GM21786 (cell line): Measurements from ENCODE around the gene TTC39B.

Experiments
- ATAC-seq: cut with Tn5 transposase; IDR thresholded peaks from one replicate; pipeline ENCODE4 v1.9.1; 2021; ENCODE audit not compliant: unreplicated experiment

Gene TTC39B

DNA sequence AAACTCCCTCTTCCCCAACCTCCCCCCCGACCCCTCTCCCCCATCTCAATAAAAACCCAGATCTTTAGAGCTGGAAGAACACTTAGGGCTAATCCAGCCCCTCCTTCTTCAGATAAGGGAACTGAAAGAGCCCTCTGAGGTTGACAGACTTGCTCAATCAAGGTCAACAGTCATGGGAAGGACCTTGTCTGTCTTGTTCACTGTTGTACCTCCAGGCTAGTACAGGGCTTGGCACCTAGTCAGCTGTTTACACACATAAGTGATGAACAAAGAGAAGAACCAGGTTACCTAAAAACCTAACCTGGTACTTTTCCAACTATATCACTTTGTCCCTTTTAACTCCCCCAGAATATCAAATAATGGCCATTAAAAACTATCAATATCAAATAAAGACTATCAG is 2.4 kb downstream of the TTC39B start:
- peak; percentile 24 for ATAC-seq

DNA sequence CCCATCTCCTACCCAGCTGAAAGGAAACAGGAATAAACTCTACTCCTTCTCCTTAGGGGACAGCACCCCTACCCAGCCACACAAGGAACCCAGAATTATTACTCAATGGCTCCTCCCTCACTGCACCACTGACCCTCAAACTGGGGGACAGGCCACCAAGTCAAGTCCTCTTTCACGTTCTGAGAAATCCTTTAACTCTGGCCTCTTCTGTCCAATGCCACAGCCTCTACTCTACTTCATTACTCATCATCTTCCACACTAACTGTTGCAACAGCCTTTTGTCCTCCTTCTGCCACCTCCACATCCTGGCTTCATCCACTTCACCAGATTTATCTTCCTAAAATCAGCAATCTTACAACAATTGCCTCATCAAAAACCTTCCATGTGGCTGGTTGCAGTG is 6.8 kb downstream of the TTC39B start:
- ATAC-seq: no peak

DNA sequence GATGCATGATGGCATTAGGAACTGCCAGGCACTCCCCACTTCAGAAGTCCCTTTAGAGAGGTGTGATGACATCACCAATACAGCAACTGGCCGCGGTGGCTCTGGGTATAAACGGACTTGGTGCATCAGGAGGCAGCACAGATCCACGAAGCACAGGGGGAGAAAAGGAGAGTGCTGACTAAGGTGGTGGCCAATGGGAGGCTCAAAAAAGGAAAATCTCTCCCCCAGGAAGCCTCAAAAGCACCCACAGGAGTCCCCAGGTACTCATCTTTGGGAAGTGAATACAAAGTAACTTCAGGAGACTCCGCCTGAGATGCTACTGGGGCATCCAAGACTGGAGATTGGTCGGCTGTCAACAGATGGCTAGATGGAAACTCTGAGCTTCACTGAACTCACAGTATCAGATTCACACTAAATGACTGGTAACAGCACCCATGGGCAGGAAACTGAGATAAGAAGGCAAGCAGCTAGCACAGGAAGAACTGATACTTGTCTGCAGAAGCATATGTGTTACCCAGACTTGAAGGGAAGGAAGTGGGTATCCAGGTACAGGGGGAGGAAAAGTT is 7.6 kb downstream of the TTC39B start:
- ATAC-seq: peak; percentile 88

DNA sequence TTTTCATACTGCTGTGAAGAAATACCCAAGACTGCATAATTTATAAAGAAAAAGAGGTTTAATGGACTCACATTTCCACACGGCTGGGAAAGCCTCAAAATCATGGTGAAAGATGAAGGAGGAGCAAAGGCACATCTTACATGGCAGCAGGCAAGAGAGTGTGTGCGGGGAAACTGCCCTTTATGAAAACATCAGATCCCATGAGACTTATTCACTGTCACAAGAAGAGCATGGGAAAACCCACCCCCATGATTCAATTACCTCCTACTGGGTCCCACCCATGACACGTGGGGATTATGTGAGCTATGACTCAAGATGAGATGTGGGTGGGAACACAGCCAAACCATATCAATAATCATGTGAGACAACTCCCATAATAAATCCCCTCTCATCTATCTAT is 8.7 kb downstream of the TTC39B start:
- no peak for ATAC-seq

DNA sequence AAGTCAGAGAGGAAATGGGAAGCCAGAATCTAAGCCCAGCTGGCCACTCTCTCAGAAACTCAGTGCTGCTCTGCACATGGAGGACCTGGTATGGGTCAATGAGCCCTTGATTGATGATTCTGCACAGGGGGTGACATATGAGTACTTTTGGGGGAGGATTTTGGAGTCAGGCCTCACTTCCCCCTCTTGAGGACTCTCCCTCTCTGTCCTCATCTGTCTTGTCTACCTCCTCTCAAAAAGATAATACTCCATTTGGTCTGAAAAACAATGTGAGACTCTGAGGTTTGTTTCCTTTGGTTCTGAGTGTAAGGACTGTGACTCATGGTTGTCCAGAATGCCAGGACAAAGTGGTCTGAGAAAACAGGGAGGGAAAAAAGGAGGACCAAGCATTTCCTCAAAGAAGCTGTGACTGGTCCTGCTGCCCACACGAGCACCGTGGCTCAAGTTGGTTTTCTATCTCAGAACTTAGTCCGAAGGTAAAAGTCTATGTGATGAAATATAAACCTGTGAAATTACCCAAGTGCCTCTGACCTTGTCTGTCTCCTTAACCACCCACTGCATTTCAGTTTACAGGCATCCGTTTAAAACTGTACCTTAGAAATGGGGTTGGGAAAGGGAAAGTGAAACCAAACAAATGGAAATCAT is 11.1 kb downstream of the TTC39B start:
- ATAC-seq: peak; percentile 25

DNA sequence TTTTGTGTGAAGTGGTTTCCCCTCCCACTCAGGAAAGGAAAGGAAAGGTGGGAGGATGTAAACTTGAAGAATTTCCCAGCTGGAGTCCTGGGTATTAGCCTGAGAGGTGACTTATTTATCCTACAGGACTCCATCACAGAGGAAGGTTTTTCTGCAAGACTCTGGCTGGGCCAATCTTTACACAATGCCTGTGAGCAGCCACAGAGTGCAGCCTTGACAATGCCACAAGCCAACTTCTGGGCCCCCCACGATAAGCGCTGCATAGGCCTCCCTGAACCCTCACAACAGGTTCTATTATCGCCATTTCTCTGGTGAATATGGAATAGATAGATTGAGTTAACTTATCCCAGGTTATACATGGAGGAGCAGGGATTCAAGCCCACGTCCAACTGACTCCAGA is 12.4 kb downstream of the TTC39B start:
- no peak for ATAC-seq

DNA sequence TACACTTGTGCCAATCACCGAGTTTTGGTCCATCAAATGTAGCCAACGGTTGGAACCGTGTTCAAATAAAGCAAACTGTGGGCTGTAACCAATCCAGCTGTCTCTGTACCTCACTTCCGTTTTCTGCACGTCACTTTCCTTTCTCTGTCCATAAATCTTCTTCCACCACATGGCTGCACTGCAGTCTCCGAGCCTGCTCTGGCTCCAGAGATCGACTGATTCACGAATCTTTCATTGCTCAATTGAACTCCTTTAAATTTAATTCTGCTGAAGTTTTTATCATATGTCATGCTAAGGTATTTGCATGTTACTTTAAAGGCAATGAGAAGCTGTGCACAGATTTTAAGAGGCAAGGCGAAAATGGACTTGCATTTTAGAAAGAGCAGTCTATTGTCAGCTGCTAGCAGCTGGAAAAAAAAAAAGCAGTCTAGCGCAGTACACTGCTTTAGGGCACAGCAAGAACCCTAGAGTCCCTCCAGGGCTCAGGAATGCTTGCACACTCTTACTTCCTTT is 13.2 kb downstream of the TTC39B start:
- no peak for ATAC-seq

DNA sequence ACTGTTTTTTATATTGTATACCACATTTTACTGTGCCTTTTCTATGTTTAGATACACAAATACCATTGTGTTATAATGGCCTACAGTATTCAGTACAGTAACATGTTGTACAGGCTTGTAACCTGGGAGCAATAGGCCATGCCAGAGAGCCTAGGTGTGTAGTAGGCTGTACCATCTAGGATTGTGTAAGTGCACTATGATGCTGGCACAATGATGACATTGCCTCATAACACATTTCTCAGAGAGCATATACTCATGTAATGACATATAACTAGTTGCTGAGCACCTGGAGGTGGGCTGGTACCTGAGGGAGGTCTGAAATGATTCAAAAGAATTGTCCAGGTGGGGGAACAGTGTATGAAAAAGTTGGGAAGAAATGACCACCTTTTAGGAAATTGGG is 13.9 kb downstream of the TTC39B start:
- ATAC-seq: no peak

DNA sequence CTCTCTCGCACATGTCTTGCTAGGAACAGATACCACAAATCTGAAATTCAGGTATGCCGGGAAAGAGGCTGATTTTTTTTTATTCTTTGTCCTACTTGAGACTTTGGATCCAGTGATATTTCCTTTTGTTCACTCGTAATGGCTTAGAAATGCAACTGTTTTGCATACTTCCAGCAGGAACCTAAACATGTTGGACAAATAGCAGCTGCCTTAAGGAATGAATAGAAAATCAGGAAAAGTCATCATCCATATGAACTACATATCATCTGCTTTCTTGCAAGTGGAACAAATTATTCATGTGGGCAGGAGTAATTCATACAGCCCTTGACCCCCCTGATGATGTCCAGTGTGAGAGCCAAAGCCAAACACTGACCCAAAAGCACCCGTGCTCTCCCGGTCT is 17.4 kb downstream of the TTC39B start:
- no peak for ATAC-seq

DNA sequence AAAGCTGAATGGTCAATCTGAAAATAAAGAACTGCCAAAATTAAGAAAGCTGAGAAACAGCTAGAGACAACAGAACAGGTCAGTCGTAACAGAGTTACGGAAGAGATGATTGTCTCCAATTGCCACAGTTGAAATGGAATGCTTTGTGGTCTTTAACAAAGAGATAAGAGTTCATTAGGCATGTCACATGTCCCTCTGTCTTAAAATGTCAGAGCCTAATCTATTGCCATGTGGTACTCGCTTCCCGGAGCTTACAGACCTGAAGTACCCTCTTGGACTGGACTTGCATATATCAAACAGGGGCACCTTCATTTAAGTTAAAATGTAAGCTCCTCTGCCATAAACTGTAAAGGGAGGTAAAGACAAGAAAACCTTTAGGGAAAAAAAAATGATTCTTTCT is 19.7 kb downstream of the TTC39B start:
- no peak for ATAC-seq

DNA sequence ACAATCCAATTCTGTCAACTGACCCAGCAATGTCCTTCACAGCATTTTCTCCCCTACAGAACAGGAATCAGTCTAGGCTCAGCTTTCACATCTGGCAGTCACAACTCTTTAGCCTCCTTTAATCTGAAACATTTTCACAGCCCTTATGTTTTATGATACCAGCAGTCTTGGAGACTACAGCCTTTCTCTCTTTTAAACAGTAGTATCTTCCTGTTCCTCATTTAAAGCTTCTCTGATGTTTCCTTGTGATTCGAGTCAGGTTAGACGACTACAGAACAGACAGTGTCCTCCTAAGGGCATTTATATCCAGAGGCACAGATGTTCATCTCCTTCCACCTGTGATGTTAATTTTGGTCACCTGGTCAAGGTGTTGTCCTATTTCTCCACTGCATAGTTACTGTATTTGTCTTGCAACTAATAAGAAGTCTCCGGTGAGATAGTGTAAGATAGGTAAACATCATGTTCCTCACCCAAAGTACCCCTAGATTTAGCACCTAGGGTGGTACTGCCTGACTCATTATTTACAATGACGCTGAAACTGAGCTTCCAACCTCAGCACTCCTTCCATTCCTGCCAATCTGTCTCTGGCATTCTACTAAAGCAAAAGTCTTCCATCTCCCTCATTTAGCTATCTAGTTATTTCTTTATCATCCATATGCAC is 20.7 kb downstream of the TTC39B start:
- ATAC-seq: no peak

DNA sequence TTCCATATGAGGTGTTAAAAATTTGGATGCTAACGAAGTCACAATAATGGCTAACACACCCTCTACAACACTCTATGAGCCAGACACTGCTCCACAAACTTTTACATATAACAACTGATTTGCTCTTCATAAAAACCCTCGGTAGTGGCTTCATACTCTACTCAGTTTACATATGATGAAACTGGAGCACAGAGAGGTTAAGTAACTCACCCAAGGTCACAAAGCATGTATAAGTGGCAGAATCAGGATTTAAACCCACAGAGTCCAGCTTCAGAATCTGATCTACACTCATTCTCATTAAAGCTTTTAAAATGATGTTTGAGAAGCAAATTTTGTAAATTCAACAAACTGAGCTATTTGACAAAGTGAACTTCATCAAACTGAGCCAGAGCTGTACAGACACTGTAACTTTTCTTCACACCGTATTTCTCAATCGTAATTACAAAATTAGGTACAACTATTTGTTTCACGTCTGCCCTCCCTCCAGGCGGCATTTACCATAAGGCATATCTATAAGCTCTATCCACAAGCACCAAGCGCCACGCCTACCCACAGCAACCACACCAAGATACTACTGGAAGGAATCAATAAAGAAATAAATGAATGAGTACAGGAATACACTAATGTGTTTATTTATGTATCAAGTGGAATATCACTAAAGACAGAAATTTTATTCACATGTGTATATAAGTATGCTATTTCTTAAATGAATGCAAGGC is 24.3 kb downstream of the TTC39B start:
- no peak for ATAC-seq

DNA sequence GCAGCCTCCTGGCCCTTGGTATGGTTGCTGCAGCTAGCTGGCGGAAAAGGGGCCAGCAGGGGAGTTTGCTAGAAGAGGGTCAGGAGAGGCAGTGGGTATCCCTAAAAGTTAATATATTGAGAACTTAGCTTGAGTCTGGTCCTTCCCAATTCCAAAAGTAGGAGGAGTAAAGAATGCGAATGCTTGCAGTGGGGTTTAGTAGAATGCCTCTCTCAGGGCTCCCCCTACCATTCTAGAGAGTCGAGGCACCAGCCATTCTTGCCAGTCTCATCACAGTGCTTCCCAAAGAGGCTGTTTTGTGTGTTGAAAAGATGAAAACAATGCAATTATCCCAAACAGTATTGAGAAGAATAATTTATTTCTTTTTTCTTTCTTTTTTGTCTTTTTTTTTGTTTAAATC is 26.4 kb downstream of the TTC39B start:
- no peak for ATAC-seq

DNA sequence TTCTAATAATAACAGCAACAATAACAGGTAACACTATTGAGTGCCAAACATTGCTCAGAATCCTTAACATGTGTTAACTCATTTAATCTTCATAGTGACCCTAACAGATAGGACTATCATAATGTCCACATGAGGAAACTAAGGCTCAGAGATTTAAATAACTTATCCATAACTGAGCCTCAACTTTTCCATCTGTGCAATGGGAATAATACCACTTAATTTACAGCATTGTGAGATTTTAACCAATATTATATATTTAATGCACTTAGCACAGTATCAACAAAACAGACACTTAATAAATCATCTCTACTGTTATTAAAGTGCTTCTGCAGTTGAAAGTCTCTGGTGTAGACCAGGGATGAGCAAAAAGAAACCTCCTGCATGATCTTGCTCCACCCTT is 28.2 kb downstream of the TTC39B start:
- ATAC-seq: no peak

DNA sequence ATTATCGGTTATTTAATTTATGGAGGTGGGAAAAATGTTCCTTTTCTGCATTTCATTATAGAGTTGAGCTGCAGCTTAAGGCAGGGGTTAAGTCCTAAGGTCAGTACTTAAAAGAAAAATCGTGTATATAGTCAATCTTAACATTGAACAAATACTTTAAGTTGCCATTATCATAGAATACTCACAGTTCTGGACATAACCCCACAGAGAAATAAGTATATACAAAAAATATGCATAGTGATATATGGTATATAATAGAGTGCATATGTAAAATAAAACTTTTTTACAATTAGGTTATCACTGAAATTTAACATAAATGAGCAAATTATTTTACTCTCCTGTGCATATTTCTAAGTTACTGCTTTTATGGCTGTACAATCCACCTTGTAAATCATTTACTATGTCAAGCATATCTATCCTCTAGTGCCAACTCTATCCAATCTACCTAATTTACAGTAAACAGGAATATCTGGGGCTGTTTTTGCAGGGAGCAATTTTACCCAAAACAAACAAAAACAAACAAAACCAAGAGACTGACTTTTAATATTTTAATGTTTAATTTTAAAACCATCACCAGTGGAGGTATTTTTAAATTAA is 28.8 kb downstream of the TTC39B start:
- no peak for ATAC-seq

DNA sequence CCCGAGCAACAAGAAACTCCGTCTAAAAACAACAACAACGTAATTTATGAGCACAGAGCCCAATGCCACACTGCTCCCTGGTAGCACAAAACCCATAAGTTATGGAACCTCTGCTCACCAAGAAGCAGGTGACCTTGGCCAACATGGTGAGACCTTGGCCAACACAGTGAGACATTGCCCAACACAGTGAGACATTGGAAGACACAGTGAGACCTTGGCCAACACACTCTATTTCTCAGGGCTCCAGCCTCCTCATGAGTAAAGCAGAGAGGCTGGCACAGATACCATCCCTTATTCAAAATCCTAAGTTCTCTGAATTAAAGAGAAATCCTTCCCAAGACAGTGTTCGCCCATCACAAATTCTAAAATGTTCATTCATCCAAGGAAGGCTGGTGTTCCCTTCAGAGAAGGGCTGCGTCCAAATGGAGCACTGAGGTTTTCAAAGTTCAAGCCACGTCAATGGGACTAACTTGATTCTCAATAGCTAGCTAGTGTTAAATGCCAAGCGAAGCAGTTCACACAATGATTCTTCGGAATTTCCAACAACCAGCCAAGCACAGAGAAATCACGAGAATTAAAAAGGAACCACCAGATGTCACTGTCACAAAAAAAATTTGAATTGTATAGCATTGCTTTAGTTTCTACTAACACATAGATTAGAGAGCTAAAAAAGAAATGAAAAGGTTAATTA is 29.5 kb downstream of the TTC39B start:
- peak; percentile 45 for ATAC-seq

DNA sequence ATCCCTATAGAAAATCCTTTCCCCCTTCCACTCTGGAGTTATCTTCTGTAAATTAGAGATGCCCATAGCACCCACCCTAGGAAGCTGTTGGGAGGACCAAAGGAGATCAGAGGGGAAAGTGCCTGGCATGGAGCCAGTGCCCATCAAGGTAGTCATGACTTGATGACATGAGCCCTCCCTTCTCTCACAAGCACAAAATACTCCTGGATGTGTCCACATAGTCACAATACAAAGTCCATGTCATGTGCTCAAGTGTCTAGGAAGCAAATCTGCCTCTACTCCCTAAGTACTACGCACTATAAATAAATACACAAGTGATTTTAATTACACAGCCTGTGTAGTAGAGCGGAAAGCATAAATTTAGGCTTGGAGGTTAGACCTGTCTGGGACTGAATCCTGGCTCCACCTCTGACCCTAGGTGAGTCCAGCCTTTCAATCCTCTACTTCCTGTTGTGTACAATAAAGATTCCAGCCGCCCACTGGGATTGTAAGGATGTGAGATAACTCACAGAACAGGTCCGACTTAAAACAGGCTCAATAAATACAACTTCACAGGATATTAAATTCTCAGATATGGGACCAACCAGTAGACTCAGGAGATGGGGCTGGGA is 30.6 kb downstream of the TTC39B start:
- ATAC-seq: no peak

DNA sequence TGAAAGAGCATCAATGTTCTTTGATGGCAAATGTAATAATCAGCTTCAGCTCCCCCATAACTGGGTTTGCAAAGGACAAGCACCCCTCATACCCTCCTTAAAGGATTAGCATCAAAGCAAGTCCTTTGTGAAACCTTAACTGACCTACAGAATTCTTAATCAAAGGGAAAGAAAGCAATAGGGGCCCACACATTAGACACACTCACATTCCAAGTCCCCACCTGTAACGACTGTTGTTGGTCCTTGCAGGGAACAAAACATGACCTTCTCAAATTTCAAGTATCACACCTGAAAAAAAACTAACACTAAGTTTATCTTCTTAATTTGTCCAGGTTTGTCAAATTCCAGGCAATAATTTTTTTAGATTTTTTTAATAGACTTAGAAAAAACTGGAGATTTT is 32.6 kb downstream of the TTC39B start:
- ATAC-seq: no peak

DNA sequence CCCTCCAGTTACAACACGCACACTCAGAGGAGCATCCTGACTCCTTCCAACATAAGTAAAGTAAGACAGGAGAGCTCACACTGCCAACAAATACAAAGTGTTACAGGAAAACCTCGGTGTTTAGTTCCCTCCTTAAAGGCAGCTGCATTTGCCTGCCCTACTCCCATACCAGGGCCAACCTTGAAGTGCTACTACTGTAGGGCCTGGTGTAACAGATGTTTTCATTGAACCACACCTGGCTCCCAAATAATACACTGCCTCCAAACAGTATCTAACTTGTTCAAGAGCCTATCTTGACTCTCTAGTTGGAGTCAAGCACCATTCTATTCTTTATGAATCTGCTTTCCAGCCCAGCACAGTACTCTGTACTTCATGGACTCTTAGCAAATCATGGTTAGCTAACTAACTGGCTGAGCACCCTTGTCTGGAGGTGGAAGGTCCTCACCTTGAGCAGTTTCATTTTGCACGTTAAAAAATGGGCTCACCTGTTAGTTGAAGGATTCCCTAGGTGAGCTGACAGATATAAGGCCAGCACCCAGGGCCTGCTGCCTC is 34.6 kb downstream of the TTC39B start:
- ATAC-seq: no peak

DNA sequence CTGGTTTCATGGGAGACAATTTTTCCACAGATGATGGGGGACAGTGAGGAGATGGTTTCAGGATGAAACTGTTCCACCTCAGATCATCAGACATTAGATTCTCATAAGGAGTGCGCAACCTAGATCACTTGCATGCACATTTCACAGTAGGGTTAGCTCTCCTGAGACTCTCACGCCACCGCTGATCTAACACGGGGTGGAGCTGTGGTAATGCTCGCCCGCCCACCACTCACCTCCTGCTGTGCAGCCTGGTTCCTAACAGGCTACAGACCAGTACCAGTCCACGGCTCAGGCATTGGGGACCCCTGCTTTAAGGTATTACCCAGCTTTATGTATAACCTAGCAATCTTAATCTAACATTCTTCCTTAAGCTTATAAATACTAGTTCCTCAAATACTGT is 35.6 kb downstream of the TTC39B start:
- no peak for ATAC-seq
